ENCODE results near the gene DOCK9. TPM values are rescaled to one million over a fixed set of nuclear protein-coding genes. Genes with fewer than 3 reads are reported as not detected.

DOCK9 gene
- total RNA-seq, 1 experiment from 2014 or later: 30.5 TPM

- H3K27ac ChIP-seq (ENCODE audit: low read length): no peak overlapping the region
- H3K36me3 ChIP-seq (ENCODE audit: control insufficient read depth, insufficient read depth, low read length): no peaks in the 10 kb centered on the region; the same call in 1 of the 2 replicates
- ChIA-PET POLR2A (no interaction called here), CTCF (no interaction called here)
- BruUV-seq (replicated peaks): no TSS peak
- no peak for DNase-seq (ENCODE audit: low read depth, low spot score)
- intact Hi-C loops (cut with micrococcal nuclease; ENCODE audit: unreplicated experiment) (no loop called here), in situ Hi-C loops (cut with HindIII; ENCODE audit: low pct_unique_long_range_greater_than_20kb, low sequenced_read_pairs) (no loop called here)
- H3K9me3 ChIP-seq (ENCODE audit: control insufficient read depth, insufficient read depth, low read depth, low read length): no peaks in the 10 kb centered on the region
- H3K4me3 ChIP-seq (ENCODE audit: low read depth in 2 of 2, low read length in 2 of 2): no peak overlapping the region
- TF ChIP-seq CTCF (IDR thresholded peaks at IDR 0.05): no peak
- TF ChIP-seq TCF7L2 (IDR thresholded peaks at IDR 0.05; ENCODE audit: low read depth, low read length): no peak
- TF ChIP-seq POLR2AphosphoS5 (IDR thresholded peaks at IDR 0.05; ENCODE audit: low read depth, low read length): no peak
- TF ChIP-seq REST (IDR thresholded peaks at IDR 0.05; ENCODE audit: insufficient read depth in 1 of 2, low read depth in 2 of 2, low read length in 1 of 2): no peak
- TF ChIP-seq SIN3A (IDR thresholded peaks at IDR 0.05; ENCODE audit: borderline replicate concordance, insufficient read depth, low read depth, low read length): no peak
- H3K4me1 ChIP-seq (ENCODE audit: control insufficient read depth, insufficient read depth, low read length): no peaks in the 10 kb centered on the region
- no peak for ATAC-seq
- H3K27me3 ChIP-seq (ENCODE audit: control insufficient read depth, insufficient read depth, low read length): no peaks in the 10 kb centered on the region
Measured at GRCh38 chr13:98856983-98857382, 120.9 kb downstream of the DOCK9 start.

- in situ Hi-C loops (cut with HindIII; ENCODE audit: low pct_unique_long_range_greater_than_20kb, low sequenced_read_pairs) (no loop called here), intact Hi-C loops (cut with micrococcal nuclease; ENCODE audit: unreplicated experiment) (no loop called here)
- TF ChIP-seq SIN3A (IDR thresholded peaks at IDR 0.05; ENCODE audit: borderline replicate concordance, insufficient read depth, low read depth, low read length) (no peak), CTCF (IDR thresholded peaks at IDR 0.05) (no peak), REST (IDR thresholded peaks at IDR 0.05; ENCODE audit: insufficient read depth in 1 of 2, low read depth in 2 of 2, low read length in 1 of 2) (no peak), POLR2AphosphoS5 (IDR thresholded peaks at IDR 0.05; ENCODE audit: low read depth, low read length) (no peak), TCF7L2 (IDR thresholded peaks at IDR 0.05; ENCODE audit: low read depth, low read length) (no peak)
- Histone ChIP-seq H3K4me3 (ENCODE audit: low read depth in 2 of 2, low read length in 2 of 2) (no peak overlapping the region), H3K27ac (ENCODE audit: low read length) (no peak overlapping the region), H3K4me1 (ENCODE audit: control insufficient read depth, insufficient read depth, low read length) (no peaks in the 10 kb centered on the region), H3K36me3 (ENCODE audit: control insufficient read depth, insufficient read depth, low read length) (no peaks in the 10 kb centered on the region), H3K27me3 (ENCODE audit: control insufficient read depth, insufficient read depth, low read length) (no peaks in the 10 kb centered on the region), H3K9me3 (ENCODE audit: control insufficient read depth, insufficient read depth, low read depth, low read length) (no peaks in the 10 kb centered on the region)
- ATAC-seq: no peak
- no TSS peak for BruUV-seq (replicated peaks)
- ChIA-PET POLR2A (no interaction called here), CTCF (no interaction called here)
- DNase-seq (ENCODE audit: low read depth, low spot score): no peak
Measured at GRCh38 chr13:98854448-98854847, 123.4 kb downstream of the DOCK9 start.

Data from Panc1 (cell line).